ENCODE measurements around the gene ADCY10. TPM values are rescaled to one million over a fixed set of nuclear protein-coding genes. Genes with fewer than 3 reads are reported as not detected.

ADCY10 gene
- total RNA-seq, 1 experiment from 2014 or later, result 0.20 TPM

DNA sequence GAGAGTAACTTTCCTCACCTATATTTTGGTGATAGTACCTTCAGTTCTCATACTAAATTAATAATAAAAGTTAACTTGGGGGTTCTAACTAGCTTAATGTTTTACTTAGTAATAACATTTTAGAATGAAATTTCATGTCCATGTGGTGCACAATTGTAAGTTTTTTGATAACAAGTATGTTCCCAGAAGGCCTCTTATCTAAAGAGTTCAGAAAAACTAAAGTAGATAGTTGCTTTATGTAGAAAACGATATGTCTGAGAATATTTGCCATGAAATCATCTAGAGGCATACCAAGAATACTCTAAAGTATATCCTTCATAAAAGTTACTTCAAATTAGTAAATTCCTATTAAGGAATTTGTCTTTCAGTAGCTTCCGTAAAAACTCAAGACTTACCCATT lies 10.2 kb upstream of the ADCY10 start:
- H3K27me3 ChIP-seq (ENCODE audit: insufficient read depth, low read length), result no peaks in the 10 kb centered on the region
- no peaks in the 10 kb centered on the region for H4K20me1 ChIP-seq (ENCODE audit: control insufficient read depth, insufficient read depth, insufficient read length)
- H2BK120ac ChIP-seq (ENCODE audit: low read depth, low read length, poor library complexity, severe bottlenecking), result no peak overlapping the region
- no peak overlapping the region for H3K56ac ChIP-seq (ENCODE audit: insufficient read length, low read depth, low read length)
- H2BK15ac ChIP-seq (ENCODE audit: low read depth, low read length), result no peak overlapping the region
- TF ChIP-seq, protein P1, sequence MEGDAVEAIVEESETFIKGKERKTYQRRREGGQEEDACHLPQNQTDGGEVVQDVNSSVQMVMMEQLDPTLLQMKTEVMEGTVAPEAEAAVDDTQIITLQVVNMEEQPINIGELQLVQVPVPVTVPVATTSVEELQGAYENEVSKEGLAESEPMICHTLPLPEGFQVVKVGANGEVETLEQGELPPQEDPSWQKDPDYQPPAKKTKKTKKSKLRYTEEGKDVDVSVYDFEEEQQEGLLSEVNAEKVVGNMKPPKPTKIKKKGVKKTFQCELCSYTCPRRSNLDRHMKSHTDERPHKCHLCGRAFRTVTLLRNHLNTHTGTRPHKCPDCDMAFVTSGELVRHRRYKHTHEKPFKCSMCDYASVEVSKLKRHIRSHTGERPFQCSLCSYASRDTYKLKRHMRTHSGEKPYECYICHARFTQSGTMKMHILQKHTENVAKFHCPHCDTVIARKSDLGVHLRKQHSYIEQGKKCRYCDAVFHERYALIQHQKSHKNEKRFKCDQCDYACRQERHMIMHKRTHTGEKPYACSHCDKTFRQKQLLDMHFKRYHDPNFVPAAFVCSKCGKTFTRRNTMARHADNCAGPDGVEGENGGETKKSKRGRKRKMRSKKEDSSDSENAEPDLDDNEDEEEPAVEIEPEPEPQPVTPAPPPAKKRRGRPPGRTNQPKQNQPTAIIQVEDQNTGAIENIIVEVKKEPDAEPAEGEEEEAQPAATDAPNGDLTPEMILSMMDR (conservative IDR thresholded peaks at IDR 0.05), result no peak
- H3K27ac ChIP-seq (ENCODE audit: insufficient read length, low read depth, low read length), result no peak overlapping the region
- H3K27ac Mint-ChIP-seq, result no peak overlapping the region
- DNase-seq, result no peak
- H3K36me3 Mint-ChIP-seq (ENCODE audit: insufficient read depth in 1 of 3, low read depth in 3 of 3), result no peaks in the 10 kb centered on the region
- H3K4me2 ChIP-seq (ENCODE audit: insufficient read depth, insufficient read length, low read length), result no peak overlapping the region
- H3K9me3 ChIP-seq (ENCODE audit: control insufficient read depth, low read depth, low read length), result no peaks in the 10 kb centered on the region
- H2AK5ac ChIP-seq (ENCODE audit: insufficient read length, low read length), result no peak overlapping the region
- no peak overlapping the region for H4K5ac ChIP-seq (ENCODE audit: insufficient read length, low read depth, low read length)
- H3K23ac ChIP-seq (ENCODE audit: insufficient read length, low read depth, low read length), result no peak overlapping the region
- no peak overlapping the region for H4K8ac ChIP-seq (replicated peaks; ENCODE audit: insufficient read length, low read depth, low read length)
- WGBS (ENCODE audit: extremely low coverage, insufficient read length, low lambda C conversion rate), result no CpG with 5 or more reads among the region's 2 CpGs
- no peaks in the 10 kb centered on the region for H3K79me1 ChIP-seq (ENCODE audit: insufficient read depth, low read depth, low read length, poor library complexity, severe bottlenecking)
- no peak overlapping the region for H2BK20ac ChIP-seq (ENCODE audit: low read depth, low read length, poor library complexity, severe bottlenecking)
- H2BK12ac ChIP-seq (ENCODE audit: insufficient read length, low read depth, low read length), result no peak overlapping the region
- H3K4me3 Mint-ChIP-seq, result no peak overlapping the region
- peaks cover 4 to 6% of the 10 kb centered on the region in 2 experiments; a peak in 3 of 4 replicates for H3K4me1 Mint-ChIP-seq
- H2BK5ac ChIP-seq (ENCODE audit: insufficient read length, low read length), result no peak overlapping the region
- H3K27me3 Mint-ChIP-seq (ENCODE audit: low read depth), result no peaks in the 10 kb centered on the region
- no peak overlapping the region for H4K91ac ChIP-seq (ENCODE audit: insufficient read length, low read depth, low read length)
- H3K79me2 ChIP-seq (ENCODE audit: insufficient read depth, low read length), result no peaks in the 10 kb centered on the region
- H3K9ac ChIP-seq (ENCODE audit: extremely low read depth, insufficient read length, low read length), result no peak overlapping the region
- no peak overlapping the region for H2AFZ ChIP-seq (ENCODE audit: low read length)
- no peaks in the 10 kb centered on the region for H3K4me1 ChIP-seq (ENCODE audit: insufficient read depth, low read length)
- H3K4ac ChIP-seq (ENCODE audit: low read depth, low read length), result no peak overlapping the region
- H3K18ac ChIP-seq (ENCODE audit: insufficient read length, low read depth, low read length), result no peak overlapping the region
- H3K9me3 Mint-ChIP-seq, result no peaks in the 10 kb centered on the region
- no peak overlapping the region for H3T11ph ChIP-seq (ENCODE audit: low read length)
- H3K23me2 ChIP-seq (ENCODE audit: insufficient read length, low read depth, low read length, poor library complexity, severe bottlenecking), result no peaks in the 10 kb centered on the region
- no peak overlapping the region for H3K14ac ChIP-seq (ENCODE audit: insufficient read depth, low read length)

Measured in H9 (cell line).